DOHH2 (cell line): ENCODE results near the gene GIPC3.

Experiments used
- CTCF ChIP-seq: fragments of 200-600 bp; sonication (generic); IDR thresholded peaks from one replicate; pipeline ENCODE4 v1.5.1; 2014; ENCODE audit warnings: antibody characterized with exemption, mild to moderate bottlenecking, low read depth, low read length; ENCODE audit not compliant: poor library complexity, severe bottlenecking
- EZH2phosphoT487 ChIP-seq: fragments of 200-600 bp; sonication (generic); IDR thresholded peaks from 2 replicates; pipeline ENCODE4 v1.6.1; 2017; ENCODE audit warnings: borderline replicate concordance, mild to moderate bottlenecking, antibody characterized with exemption, low read length, moderate library complexity, mixed read lengths

GRCh38 chr19:3537438-3538240, 47.6 kb upstream of the GIPC3 start:
- TF ChIP-seq CTCF, result no peak
- no peak for TF ChIP-seq EZH2phosphoT487
